ENCODE measurements around the gene EPHB2. TPM values are rescaled to one million over a fixed set of nuclear protein-coding genes. Genes with fewer than 3 reads are reported as not detected.

The EPHB2 gene
- total RNA-seq, 6 experiments from 2014 or later = 0.24 to 1.8 (median 0.62) TPM

GRCh38 chr1:22747735-22748073, 37.1 kb downstream of the EPHB2 start:
- intact Hi-C loops (cut with DNase I) = no loop called here
- H3K4me3 ChIP-seq = no peak overlapping the region
- H3K36me3 ChIP-seq = no peaks in the 10 kb centered on the region
- TF ChIP-seq CTCF (IDR thresholded peaks at IDR 0.05) (no peak), POLR2A (IDR thresholded peaks at IDR 0.05) (no peak)
- no peaks in the 10 kb centered on the region for H3K27me3 ChIP-seq
- peaks cover 0 to 17% (median 0%) of the 10 kb centered on the region in 4 donors for H3K4me1 ChIP-seq
- ATAC-seq = no peak
- no peak for DNase-seq
- 29% methylated on average over 1 of the region's 4 CpGs for WGBS (ENCODE audit: insufficient coverage, low coverage, low lambda C conversion rate, missing lambda C conversion rate)
- no peak overlapping the region for H3K27ac ChIP-seq
- H3K9me3 ChIP-seq = no peaks in the 10 kb centered on the region

GRCh38 chr1:22749503-22749902, 38.9 kb downstream of the EPHB2 start:
- H3K27me3 ChIP-seq = no peaks in the 10 kb centered on the region
- TF ChIP-seq CTCF (IDR thresholded peaks at IDR 0.05) = no peak
- TF ChIP-seq POLR2A (IDR thresholded peaks at IDR 0.05) = no peak
- intact Hi-C loops (cut with DNase I) = no loop called here
- H3K4me3 ChIP-seq = no peak overlapping the region
- H3K27ac ChIP-seq = no peak overlapping the region
- H3K36me3 ChIP-seq = no peaks in the 10 kb centered on the region
- 59% methylated on average over 3 of the region's 4 CpGs for WGBS (ENCODE audit: insufficient coverage, low coverage, low lambda C conversion rate, missing lambda C conversion rate)
- no peak for ATAC-seq
- DNase-seq = no peak
- peaks cover 0 to 17% (median 0%) of the 10 kb centered on the region in 4 donors for H3K4me1 ChIP-seq
- H3K9me3 ChIP-seq = no peaks in the 10 kb centered on the region

GRCh38 chr1:22749919-22750684, 39.5 kb downstream of the EPHB2 start:
- TF ChIP-seq CTCF (IDR thresholded peaks at IDR 0.05) = no peak
- no peak for TF ChIP-seq POLR2A (IDR thresholded peaks at IDR 0.05)
- Histone ChIP-seq H3K27ac (no peak overlapping the region), H3K4me3 (no peak overlapping the region), H3K4me1 (peaks cover 0 to 17% (median 0%) of the 10 kb centered on the region in 4 donors), H3K36me3 (no peaks in the 10 kb centered on the region), H3K9me3 (no peaks in the 10 kb centered on the region), H3K27me3 (no peaks in the 10 kb centered on the region)
- WGBS (ENCODE audit: insufficient coverage, low coverage, low lambda C conversion rate, missing lambda C conversion rate) = 10% methylated on average over 3 of the region's 5 CpGs
- ATAC-seq (peak; percentile 38 to 75 (median 61)), DNase-seq (no peak)
- intact Hi-C loops (cut with DNase I) = no loop called here

- H3K27me3 ChIP-seq = no peaks in the 10 kb centered on the region
- no peak for DNase-seq
- H3K4me1 ChIP-seq = peaks cover 0 to 11% (median 0%) of the 10 kb centered on the region in 4 donors
- H3K9me3 ChIP-seq = no peaks in the 10 kb centered on the region
- intact Hi-C loops (cut with DNase I) = no loop called here
- no peak overlapping the region for H3K27ac ChIP-seq
- 0% methylated on average over 1 of the region's 1 CpG for WGBS (ENCODE audit: insufficient coverage, low coverage, low lambda C conversion rate, missing lambda C conversion rate)
- TF ChIP-seq CTCF (IDR thresholded peaks at IDR 0.05) = no peak
- TF ChIP-seq POLR2A (IDR thresholded peaks at IDR 0.05) = no peak
- no peak for ATAC-seq
- no peaks in the 10 kb centered on the region for H3K36me3 ChIP-seq
- no peak overlapping the region for H3K4me3 ChIP-seq
These were observed 40.0 kb downstream of the EPHB2 start for GRCh38 chr1:22750685-22751051.
